ENCODE data around the gene GSTM5. TPM values are rescaled to one million over a fixed set of nuclear protein-coding genes. Genes with fewer than 3 reads are reported as not detected.

The GSTM5 gene
- total and polyA plus RNA-seq, 2 of the 4 experiments (the other 2 are of a cell fraction) = 0.36 to 1.2 TPM

GRCh38 chr1:109739738-109740614, 27.9 kb downstream of the GSTM5 start:
- Histone ChIP-seq H3K9me1 (ENCODE audit: insufficient read depth, low read length) (peaks cover 8% of the 10 kb centered on the region), H3K27ac (ENCODE audit: insufficient read depth, low read length) (peak overlapping the region; percentile 38), H3K23ac (ENCODE audit: low read depth, low read length) (peak overlapping the region; percentile 77), H3K4me3 (ENCODE audit: insufficient read depth, low read depth, low read length) (peak overlapping the region; percentile 59), H2BK15ac (ENCODE audit: low read depth, low read length) (peak overlapping the region; percentile 70; the same call in 1 of the 3 replicates), H3K18ac (ENCODE audit: low read depth, low read length) (peak overlapping the region; percentile 25), H3K4ac (ENCODE audit: low read depth, low read length) (peak overlapping the region; percentile 85), H4K20me1 (ENCODE audit: insufficient read depth, low read length) (no peaks in the 10 kb centered on the region), H4K5ac (ENCODE audit: low read depth, low read length) (peak overlapping the region; percentile 35), H2BK120ac (ENCODE audit: low read depth, low read length) (peak overlapping the region; percentile 53), H2AK9ac (replicated peaks; ENCODE audit: low read depth, low read length, poor library complexity) (peak overlapping the region; percentile 83), H3K27me3 (ENCODE audit: control insufficient read depth, insufficient read depth, low read length) (peaks cover 8% of the 10 kb centered on the region), H3K14ac (replicated peaks; ENCODE audit: low read depth, low read length) (peak overlapping the region; percentile 73), H3K9ac (ENCODE audit: low read depth, low read length) (peak overlapping the region; percentile 52), H4K8ac (ENCODE audit: low read depth in 2 of 2, low read length in 2 of 2) (peak overlapping the region; percentile 22 to 79; a peak in 3 of 4 replicates), H2AK5ac (ENCODE audit: low read depth, low read length) (peak overlapping the region; percentile 75; the same call in 1 of the 2 replicates), H3K4me1 (ENCODE audit: control insufficient read depth, insufficient read depth, low read length) (no peaks in the 10 kb centered on the region), H2BK5ac (ENCODE audit: low read depth, low read length, poor library complexity, severe bottlenecking) (peak overlapping the region; percentile 29), H3K36me3 (ENCODE audit: control insufficient read depth, insufficient read depth, low read length) (peaks cover 12% of the 10 kb centered on the region), H3K79me1 (ENCODE audit: low read depth in 1 of 2, low read length in 2 of 2) (peaks cover 0 to 10% of the 10 kb centered on the region in 2 experiments; a peak in 3 of 4 replicates), H3K56ac (ENCODE audit: extremely low read depth, insufficient read depth, low read length) (peak overlapping the region; percentile 34; the same call in 1 of the 2 replicates), H2AFZ (replicated peaks; ENCODE audit: low read length, poor library complexity) (peak overlapping the region; percentile 99), H4K91ac (ENCODE audit: insufficient read depth, low read depth, low read length) (peak overlapping the region; percentile 63; the same call in 1 of the 2 replicates), H3K9me3 (ENCODE audit: control insufficient read depth, insufficient read depth, low read length) (no peaks in the 10 kb centered on the region), H3K4me2 (ENCODE audit: low read depth, low read length) (peak overlapping the region; percentile 93), H2BK20ac (ENCODE audit: low read depth, low read length) (peak overlapping the region; percentile 58; the same call in 1 of the 2 replicates)
- BruUV-seq (replicated peaks) = no TSS peak
- ChIA-PET CTCF (no interaction called here), POLR2A (ENCODE audit: unreplicated experiment) (interaction anchor here (0.6 kb wide), 1 partner anchor 191 kb away, joined by 7 read pairs; the partner anchor contains the start of gene GNAI3)
- 3% methylated on average over 53 of the region's 86 CpGs; no CpG with 5 or more reads in 1 of the 2 experiments for WGBS, 2 experiments (ENCODE audit: extremely low coverage in 2 of 2, insufficient read length in 1 of 2)
- DNase-seq (peak; percentile 55), ATAC-seq (ENCODE audit: low read depth) (peak; percentile 99)
- intact Hi-C loops (cut with micrococcal nuclease) (no loop called here), in situ Hi-C loops (cut with MboI; ENCODE audit: low sequenced_read_pairs) (no loop called here), dilution Hi-C loops (cut with HindIII; ENCODE audit: low sequenced_read_pairs, unreplicated experiment) (no loop called here)
- TF ChIP-seq MAZ (IDR thresholded peaks at IDR 0.05; ENCODE audit: borderline replicate concordance, low read depth, low read length) (peak; percentile 95), POLR2A (IDR thresholded peaks at IDR 0.05; ENCODE audit: low read depth, low read length) (peak; percentile 90), FOS (IDR thresholded peaks at IDR 0.05; ENCODE audit: low read depth, low read length) (no peak), BHLHE40 (IDR thresholded peaks at IDR 0.05; ENCODE audit: low read depth, low read length) (no peak), RAD21 (IDR thresholded peaks at IDR 0.05; ENCODE audit: low read length) (no peak), MXI1 (IDR thresholded peaks at IDR 0.05; ENCODE audit: borderline replicate concordance, low read depth, low read length) (0 out of 2 replicates have a peak, but pooled peaks have one; percentile 45), MAFK (IDR thresholded peaks at IDR 0.05; ENCODE audit: low read depth, low read length) (no peak), CEBPB (IDR thresholded peaks at IDR 0.05; ENCODE audit: low read depth, low read length) (no peak)
